Diencephalon (tissue), 1 donor: ENCODE data around the gene TEX22. TPM values are rescaled to one million over a fixed set of nuclear protein-coding genes. Genes with fewer than 3 reads are reported as not detected.

Source experiments
- total RNA-seq: library from RNA; depleted of rRNA; stranded (reverse); fragments of >200 nt; gene quantifications from one replicate; pipeline ENCODE4 v1.2.3, GENCODE V29; 2014

The TEX22 gene, protein sequence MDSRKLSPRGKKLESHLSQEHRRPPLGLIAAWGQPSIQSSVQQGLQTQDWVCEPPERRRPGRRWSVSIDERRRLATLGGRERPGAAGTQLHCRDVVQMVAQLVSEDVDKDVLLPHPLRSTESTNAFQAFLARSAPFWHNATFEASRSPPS
- total RNA-seq: 0.46 TPM

DNA sequence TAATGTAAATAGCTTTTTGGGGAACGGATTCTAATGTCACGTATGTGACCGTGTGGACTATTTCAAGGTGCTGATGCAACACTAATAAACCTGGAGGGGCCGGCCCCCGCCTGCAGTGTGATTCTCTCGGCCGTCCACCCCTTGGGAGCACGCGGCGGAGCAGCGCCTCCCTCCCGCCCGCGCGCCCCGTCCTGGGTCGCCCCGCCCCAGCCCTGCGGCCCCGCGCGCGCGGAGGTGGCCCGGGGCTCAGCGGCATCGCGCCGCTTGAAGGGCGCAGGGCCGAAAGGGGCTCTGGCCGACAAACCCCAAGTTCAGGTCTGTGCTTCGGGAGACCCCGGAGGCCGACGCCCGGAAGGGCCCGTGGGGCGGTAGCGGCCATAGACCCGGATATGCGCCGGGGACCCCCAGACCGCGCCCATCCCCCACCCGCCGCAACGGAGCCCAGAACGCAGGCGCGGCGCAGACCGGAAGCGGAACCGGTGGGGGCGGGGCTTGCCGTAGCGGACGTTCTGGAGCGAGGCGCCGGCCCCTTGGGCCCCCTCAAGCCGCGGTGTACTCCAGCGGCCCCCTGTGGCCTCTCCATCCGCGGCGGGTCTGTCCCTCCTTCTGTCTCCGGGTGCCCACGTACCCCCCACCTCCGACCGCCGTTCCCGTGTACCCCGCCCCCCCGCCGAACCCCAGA is at the start of gene TEX22:
Gene TEX22 (plus strand): TSS at position 495 of the 682 bp plus-strand sequence. CDS start 803 bp downstream, outside the sequence.

DNA sequence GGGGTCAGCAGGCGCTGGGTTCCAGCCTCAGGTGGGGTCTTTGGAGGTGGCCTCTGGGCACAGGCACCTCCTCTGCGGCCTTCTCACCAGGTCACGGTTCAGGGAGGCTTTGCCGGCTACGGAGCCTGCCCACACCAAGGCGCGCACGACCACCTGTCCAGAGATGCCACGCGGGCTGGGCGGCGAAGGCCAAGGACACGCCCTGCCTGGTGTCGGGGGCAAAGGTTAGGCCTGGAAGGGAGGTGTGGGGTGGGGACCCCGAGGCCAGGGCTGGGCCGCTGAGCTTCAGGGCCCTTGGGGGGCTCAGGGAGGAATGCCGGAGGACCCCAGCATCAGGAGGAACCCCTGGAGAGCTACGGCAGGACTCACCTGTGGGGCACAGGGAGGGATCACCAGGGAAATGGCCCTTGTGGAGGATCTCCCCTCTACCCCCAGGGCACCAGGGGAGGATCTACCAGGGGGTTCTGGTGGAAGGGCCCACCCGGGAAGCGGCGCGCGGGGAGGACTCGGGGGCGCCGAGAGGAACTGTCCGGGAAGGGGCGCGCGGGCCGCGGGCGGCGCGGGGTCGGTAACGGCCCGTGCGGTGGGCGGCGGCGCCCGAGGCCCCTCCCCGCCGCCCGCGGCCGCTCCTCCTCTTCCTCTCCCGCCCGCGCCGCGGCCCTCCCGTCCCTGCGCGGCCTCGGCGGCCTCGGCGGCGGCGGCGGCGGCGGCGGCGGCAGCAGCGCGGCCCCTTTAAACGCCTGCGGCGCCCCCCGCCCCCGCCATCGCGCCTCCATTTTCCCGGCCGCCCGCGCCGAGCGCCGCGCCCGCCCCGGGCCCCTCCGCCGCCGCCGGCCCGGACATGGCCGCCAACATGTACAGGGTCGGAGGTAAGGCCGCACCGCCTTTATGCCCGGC is 21.1 kb downstream of the TEX22 start, which contains the start of gene MTA1:
Gene MTA1 (plus strand): TSS at position 633 of the 897 bp plus-strand sequence. CDS start 209 bp downstream, at position 842.

Other genes with a start within 250 kb of the TEX22 start
- gene JAG2, start 229.8 kb upstream of the TEX22 start, total RNA-seq: 29.5 TPM
- gene NUDT14, start 217.2 kb upstream of the TEX22 start, total RNA-seq: 30.4 TPM
- gene BTBD6, start 150.0 kb upstream of the TEX22 start, total RNA-seq: 43.1 TPM
- gene BRF1, start 97.5 kb upstream of the TEX22 start, total RNA-seq: 74.0 TPM
- gene PACS2, start 83.8 kb upstream of the TEX22 start, total RNA-seq: 98.5 TPM
- 49.4 TPM for gene MTA1, start 21.3 kb downstream of the TEX22 start, total RNA-seq
- 106 TPM for gene CRIP2, start 76.3 kb downstream of the TEX22 start, total RNA-seq
- 2.3 TPM for gene CRIP1, start 88.3 kb downstream of the TEX22 start, total RNA-seq
- 7.8 TPM for gene TEDC1, start 92.7 kb downstream of the TEX22 start, total RNA-seq
- gene TMEM121, start 128.0 kb downstream of the TEX22 start, total RNA-seq: 25.4 TPM